SK-N-SH (cell line): Measurements from ENCODE around the gene DNAJB6.

ENCODE experiments used
- EP300 ChIP-seq, 2 experiments: IDR thresholded peaks; 2 replicates each; pipeline versions ENCODE4 v1.4.0 to v1.6.1; 2012; ENCODE audit warnings: borderline replicate concordance in 1 of 2, low read depth in 1 of 2, low read length in 1 of 2
- EZH2phosphoT487 ChIP-seq: fragments of 200-600 bp; sonication (generic); IDR thresholded peaks from 2 replicates; pipeline ENCODE4 v1.6.1; 2017; ENCODE audit warnings: low read depth, mixed run types, mild to moderate bottlenecking, antibody characterized with exemption, moderate library complexity, borderline replicate concordance
- NFIC ChIP-seq: IDR thresholded peaks from 2 replicates; pipeline ENCODE4 v1.4.0; 2012; ENCODE audit warnings: borderline replicate concordance
- POLR2AphosphoS5 ChIP-seq: IDR thresholded peaks from 2 replicates; pipeline ENCODE4 v1.6.1; 2012; ENCODE audit warnings: low read depth, low read length
- RAD21 ChIP-seq: IDR thresholded peaks from 2 replicates; pipeline ENCODE4 v1.6.1; 2012; ENCODE audit warnings: mild to moderate bottlenecking, low read length
- TEAD4 ChIP-seq: IDR thresholded peaks from 2 replicates; pipeline ENCODE4 v1.4.0; 2012; ENCODE audit warnings: mild to moderate bottlenecking, borderline replicate concordance; ENCODE audit not compliant: insufficient read depth
- YY1 ChIP-seq: IDR thresholded peaks from 2 replicates; pipeline ENCODE4 v1.4.0; 2012; ENCODE audit warnings: low read depth, mild to moderate bottlenecking
- TF ChIP-seq, protein P1 (sequence below): IDR thresholded peaks from 2 replicates; pipeline ENCODE4 v1.6.1; 2012; ENCODE audit warnings: mild to moderate bottlenecking, low read depth, low read length, moderate library complexity
- TF ChIP-seq, protein P2 (sequence below): fragments of 200-600 bp; sonication (generic); IDR thresholded peaks from 2 replicates; pipeline ENCODE4 v1.6.1; 2017; ENCODE audit warnings: antibody characterized with exemption, mild to moderate bottlenecking, moderate library complexity
- TF ChIP-seq, protein P3 (sequence below): IDR thresholded peaks from 2 replicates; pipeline ENCODE4 v1.4.0; 2012; ENCODE audit warnings: low read depth
- TF ChIP-seq, protein P4 (sequence below): fragments of 150-350 bp; IDR thresholded peaks from 2 replicates; pipeline ENCODE4 v1.6.1; 2017; ENCODE audit warnings: antibody characterized with exemption, low read length, low read depth, borderline replicate concordance

DNA sequence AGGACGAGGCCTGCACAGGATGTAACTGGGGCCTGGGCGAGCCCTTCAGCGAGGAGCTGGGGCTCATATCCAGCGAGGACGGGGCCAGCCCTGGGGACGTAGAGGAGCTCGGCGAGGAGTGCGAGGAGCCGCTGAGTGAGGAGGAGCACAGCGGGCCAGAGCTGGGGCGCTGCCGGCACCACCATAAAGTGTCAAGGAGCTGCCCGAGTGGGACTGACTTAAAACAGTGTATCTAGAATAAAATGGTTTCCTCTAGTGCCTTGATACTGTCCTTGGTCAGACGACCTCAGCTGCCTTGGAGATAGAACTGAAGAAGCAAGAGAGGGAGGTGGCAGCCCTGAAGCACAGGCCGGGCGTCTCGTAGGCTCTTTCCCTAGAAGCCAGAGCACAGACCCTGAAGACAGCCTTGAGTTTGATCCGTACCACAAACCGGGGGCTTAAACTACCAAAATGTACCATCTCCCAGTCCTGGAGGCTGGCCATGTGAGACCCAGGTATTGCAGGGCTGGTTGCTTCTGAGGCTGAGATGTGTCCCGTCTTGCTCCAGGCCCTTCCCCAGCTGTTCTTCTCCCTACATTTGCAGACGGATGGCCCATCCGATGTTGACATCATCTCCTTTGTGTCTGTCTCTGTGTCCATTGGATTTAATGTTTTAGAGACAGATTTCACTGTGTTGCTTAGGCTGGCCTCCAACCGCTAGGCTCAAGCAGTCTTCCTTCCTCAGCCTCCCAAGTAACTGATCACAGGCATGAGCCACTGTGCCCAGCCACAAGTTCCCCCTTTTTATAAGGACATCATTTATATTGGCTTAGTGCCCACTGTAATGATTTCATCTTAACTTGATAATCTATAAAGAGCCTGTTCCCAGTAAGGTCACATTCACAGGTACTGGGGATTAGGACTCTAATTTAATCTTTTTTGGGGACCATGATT, 35.8 kb downstream of the DNAJB6 start:
- 0 out of 2 replicates have a peak, but pooled peaks have one; percentile 13 for TF ChIP-seq POLR2AphosphoS5
- TF ChIP-seq, protein P1, sequence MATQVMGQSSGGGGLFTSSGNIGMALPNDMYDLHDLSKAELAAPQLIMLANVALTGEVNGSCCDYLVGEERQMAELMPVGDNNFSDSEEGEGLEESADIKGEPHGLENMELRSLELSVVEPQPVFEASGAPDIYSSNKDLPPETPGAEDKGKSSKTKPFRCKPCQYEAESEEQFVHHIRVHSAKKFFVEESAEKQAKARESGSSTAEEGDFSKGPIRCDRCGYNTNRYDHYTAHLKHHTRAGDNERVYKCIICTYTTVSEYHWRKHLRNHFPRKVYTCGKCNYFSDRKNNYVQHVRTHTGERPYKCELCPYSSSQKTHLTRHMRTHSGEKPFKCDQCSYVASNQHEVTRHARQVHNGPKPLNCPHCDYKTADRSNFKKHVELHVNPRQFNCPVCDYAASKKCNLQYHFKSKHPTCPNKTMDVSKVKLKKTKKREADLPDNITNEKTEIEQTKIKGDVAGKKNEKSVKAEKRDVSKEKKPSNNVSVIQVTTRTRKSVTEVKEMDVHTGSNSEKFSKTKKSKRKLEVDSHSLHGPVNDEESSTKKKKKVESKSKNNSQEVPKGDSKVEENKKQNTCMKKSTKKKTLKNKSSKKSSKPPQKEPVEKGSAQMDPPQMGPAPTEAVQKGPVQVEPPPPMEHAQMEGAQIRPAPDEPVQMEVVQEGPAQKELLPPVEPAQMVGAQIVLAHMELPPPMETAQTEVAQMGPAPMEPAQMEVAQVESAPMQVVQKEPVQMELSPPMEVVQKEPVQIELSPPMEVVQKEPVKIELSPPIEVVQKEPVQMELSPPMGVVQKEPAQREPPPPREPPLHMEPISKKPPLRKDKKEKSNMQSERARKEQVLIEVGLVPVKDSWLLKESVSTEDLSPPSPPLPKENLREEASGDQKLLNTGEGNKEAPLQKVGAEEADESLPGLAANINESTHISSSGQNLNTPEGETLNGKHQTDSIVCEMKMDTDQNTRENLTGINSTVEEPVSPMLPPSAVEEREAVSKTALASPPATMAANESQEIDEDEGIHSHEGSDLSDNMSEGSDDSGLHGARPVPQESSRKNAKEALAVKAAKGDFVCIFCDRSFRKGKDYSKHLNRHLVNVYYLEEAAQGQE: no peak
- TF ChIP-seq, protein P2, sequence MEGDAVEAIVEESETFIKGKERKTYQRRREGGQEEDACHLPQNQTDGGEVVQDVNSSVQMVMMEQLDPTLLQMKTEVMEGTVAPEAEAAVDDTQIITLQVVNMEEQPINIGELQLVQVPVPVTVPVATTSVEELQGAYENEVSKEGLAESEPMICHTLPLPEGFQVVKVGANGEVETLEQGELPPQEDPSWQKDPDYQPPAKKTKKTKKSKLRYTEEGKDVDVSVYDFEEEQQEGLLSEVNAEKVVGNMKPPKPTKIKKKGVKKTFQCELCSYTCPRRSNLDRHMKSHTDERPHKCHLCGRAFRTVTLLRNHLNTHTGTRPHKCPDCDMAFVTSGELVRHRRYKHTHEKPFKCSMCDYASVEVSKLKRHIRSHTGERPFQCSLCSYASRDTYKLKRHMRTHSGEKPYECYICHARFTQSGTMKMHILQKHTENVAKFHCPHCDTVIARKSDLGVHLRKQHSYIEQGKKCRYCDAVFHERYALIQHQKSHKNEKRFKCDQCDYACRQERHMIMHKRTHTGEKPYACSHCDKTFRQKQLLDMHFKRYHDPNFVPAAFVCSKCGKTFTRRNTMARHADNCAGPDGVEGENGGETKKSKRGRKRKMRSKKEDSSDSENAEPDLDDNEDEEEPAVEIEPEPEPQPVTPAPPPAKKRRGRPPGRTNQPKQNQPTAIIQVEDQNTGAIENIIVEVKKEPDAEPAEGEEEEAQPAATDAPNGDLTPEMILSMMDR: no peak
- no peak for TF ChIP-seq EP300 (IDR thresholded peaks at IDR 0.05; ENCODE audit: borderline replicate concordance in 1 of 2, low read depth in 1 of 2, low read length in 1 of 2)
- TF ChIP-seq, protein P3, sequence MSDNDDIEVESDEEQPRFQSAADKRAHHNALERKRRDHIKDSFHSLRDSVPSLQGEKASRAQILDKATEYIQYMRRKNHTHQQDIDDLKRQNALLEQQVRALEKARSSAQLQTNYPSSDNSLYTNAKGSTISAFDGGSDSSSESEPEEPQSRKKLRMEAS: no peak
- TF ChIP-seq NFIC: no peak
- TF ChIP-seq EZH2phosphoT487: no peak
- no peak for TF ChIP-seq YY1
- no peak for TF ChIP-seq TEAD4
- TF ChIP-seq RAD21: no peak
- TF ChIP-seq, protein P4, sequence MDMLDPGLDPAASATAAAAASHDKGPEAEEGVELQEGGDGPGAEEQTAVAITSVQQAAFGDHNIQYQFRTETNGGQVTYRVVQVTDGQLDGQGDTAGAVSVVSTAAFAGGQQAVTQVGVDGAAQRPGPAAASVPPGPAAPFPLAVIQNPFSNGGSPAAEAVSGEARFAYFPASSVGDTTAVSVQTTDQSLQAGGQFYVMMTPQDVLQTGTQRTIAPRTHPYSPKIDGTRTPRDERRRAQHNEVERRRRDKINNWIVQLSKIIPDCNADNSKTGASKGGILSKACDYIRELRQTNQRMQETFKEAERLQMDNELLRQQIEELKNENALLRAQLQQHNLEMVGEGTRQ: no peak
